BJ (cell line): ENCODE measurements around the gene MACF1. TPM values are rescaled to one million over a fixed set of nuclear protein-coding genes. Genes with fewer than 3 reads are reported as not detected.

Source experiments
- CTCF ChIA-PET: fragments of 350-600 bp; formaldehyde crosslinking; extraction: SDS; loops from one replicate; lab custom pipeline; 2021; ENCODE audit warnings: antibody characterized with exemption, inconsistent platforms; lab: Yijun Ruan, JAX
- POLR2A ChIA-PET: fragments of 300-600 bp; sonication (Branson Sonifier 250); formaldehyde crosslinking; extraction: SDS; loops from one replicate; lab custom pipeline; 2021; ENCODE audit warnings: antibody characterized with exemption; lab: Charles Lee
- DNase-seq: peaks from one replicate; pipeline ENCODE4 v3.0.0-alpha.2; 2011; ENCODE audit warnings: low read depth
- H3K27me3 ChIP-seq: 2 replicates; pipeline ENCODE4 v1.6.0; 2011; ENCODE audit warnings: low read length; ENCODE audit not compliant: control insufficient read depth, insufficient read depth
- H3K36me3 ChIP-seq: 2 replicates; pipeline ENCODE4 v1.5.1; 2011; ENCODE audit warnings: low read length; ENCODE audit not compliant: control insufficient read depth, insufficient read depth
- H3K4me3 ChIP-seq: 2 replicates; pipeline ENCODE4 v1.5.1; 2011; ENCODE audit warnings: low read depth, mild to moderate bottlenecking, control low read depth, low read length
- polyA plus RNA-seq: library from polyadenylated mRNA; depleted of rRNA; stranded (reverse); fragments of >200 nt; gene quantifications from 2 replicates; pipeline ENCODE4 v1.2.3, GENCODE V29; 2011
- TF ChIP-seq, protein P1 (sequence below): IDR thresholded peaks from 2 replicates; pipeline ENCODE4 v1.5.1; 2011; ENCODE audit warnings: low read depth, mild to moderate bottlenecking, control low read depth, inconsistent platforms, low read length, moderate library complexity; ENCODE audit not compliant: insufficient read depth

The MACF1 gene
- polyA plus RNA-seq, 1 experiment, result 57.3 TPM

DNA sequence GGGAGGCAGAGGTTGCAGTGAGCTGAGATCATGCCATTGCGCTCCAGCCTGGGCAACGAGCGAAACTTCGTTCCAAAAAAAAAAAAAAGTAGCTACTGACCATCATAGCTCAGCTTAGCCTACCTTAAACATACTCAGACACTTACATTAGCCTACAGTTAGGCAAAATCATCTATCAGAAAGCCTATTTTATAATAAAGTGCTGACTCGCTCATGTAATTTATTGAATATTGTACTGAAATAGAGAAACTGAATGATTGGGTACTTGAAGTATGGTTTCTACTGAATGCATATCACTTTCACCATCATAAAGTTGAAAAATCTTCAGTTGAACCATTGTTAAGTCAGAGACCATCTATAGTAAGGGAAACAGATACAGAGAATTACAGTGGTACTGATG is 193.0 kb downstream of the MACF1 start:
- DNase-seq, result no peak
- ChIA-PET CTCF (no interaction called here), POLR2A (interaction anchor here (1.5 kb wide), 1 partner anchor 13 kb away, joined by 5 read pairs; no protein-coding TSS in a partner anchor)
- TF ChIP-seq, protein P1, sequence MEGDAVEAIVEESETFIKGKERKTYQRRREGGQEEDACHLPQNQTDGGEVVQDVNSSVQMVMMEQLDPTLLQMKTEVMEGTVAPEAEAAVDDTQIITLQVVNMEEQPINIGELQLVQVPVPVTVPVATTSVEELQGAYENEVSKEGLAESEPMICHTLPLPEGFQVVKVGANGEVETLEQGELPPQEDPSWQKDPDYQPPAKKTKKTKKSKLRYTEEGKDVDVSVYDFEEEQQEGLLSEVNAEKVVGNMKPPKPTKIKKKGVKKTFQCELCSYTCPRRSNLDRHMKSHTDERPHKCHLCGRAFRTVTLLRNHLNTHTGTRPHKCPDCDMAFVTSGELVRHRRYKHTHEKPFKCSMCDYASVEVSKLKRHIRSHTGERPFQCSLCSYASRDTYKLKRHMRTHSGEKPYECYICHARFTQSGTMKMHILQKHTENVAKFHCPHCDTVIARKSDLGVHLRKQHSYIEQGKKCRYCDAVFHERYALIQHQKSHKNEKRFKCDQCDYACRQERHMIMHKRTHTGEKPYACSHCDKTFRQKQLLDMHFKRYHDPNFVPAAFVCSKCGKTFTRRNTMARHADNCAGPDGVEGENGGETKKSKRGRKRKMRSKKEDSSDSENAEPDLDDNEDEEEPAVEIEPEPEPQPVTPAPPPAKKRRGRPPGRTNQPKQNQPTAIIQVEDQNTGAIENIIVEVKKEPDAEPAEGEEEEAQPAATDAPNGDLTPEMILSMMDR, result no peak
- Histone ChIP-seq H3K27me3 (no peaks in the 10 kb centered on the region), H3K4me3 (no peak overlapping the region), H3K36me3 (no peaks in the 10 kb centered on the region; the same call in 1 of the 2 replicates)

DNA sequence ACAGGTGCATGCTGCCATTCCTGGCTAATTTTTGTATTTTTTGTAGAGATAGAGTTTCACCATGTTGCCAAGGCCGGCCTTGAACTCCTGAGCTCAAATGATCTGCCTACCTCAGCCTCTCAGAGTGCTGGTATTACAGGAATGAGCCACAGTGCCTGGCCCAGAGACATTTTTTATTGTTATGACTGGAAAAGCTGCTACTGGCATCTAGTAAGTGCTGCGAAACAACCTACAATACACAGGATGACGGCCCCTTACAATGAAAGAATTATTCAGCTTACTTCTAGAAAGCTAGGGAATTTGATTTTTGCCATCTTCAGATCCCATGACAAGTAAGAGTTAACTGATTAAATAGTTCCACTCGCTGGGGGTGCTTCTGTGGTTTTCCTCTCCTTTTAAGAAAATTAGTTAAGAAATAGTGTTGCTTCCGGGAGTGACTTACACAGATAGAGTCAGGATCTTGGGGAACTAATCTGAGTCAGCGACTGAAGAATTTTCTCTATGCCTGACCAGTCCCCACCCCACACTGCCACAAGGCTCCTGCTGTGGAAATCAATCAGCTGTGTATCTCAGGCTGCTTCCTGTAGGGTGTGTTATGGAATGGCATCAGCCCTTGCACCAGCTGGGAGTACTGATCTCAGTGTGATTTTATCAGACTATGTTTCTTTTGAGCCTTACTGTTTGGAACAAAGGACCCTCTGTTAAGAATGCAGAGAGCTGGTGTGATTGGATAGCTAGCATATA is 194.0 kb downstream of the MACF1 start:
- H3K36me3 ChIP-seq, result no peaks in the 10 kb centered on the region; the same call in 1 of the 2 replicates
- H3K27me3 ChIP-seq, result no peaks in the 10 kb centered on the region
- H3K4me3 ChIP-seq, result no peak overlapping the region
- ChIA-PET CTCF (interaction anchor here (0.6 to 4.1 kb wide), 4 partner anchors 9 to 108 kb away, joined by 3 to 21 read pairs (median 5); no protein-coding TSS in a partner anchor), POLR2A (interaction anchor here (0.6 to 1.5 kb wide), 2 partner anchors 13 to 308 kb away, joined by 4 to 5 read pairs; no protein-coding TSS in a partner anchor)
- peak; percentile 93 for DNase-seq
- TF ChIP-seq, protein P1, result 0 out of 2 replicates have a peak, but pooled peaks have one; percentile 9

DNA sequence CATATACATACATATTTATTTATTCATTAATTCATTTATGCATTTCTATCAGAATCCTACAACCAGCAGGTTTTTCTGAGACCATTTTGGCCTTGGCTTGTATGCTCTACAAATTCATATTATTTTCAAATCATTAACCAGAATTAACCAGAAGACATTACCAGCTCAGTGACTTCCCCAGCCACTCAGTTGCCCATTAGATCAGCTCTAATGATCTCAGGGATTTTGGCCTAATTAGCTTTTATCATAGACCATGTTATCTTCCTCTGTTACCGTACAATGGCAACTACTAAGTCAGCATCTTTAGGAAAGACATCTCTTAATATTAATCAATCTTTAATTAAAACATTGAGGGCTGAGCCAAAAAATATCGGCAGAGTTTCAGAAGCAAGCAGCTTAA is 196.6 kb downstream of the MACF1 start:
- TF ChIP-seq, protein P1, result no peak
- ChIA-PET CTCF (interaction anchor here (0.6 to 4.1 kb wide), 3 partner anchors 9 to 14 kb away, joined by 3 to 21 read pairs (median 12); no protein-coding TSS in a partner anchor), POLR2A (no interaction called here)
- no peaks in the 10 kb centered on the region for H3K27me3 ChIP-seq
- no peak for DNase-seq
- no peaks in the 10 kb centered on the region for H3K36me3 ChIP-seq
- no peak overlapping the region for H3K4me3 ChIP-seq

DNA sequence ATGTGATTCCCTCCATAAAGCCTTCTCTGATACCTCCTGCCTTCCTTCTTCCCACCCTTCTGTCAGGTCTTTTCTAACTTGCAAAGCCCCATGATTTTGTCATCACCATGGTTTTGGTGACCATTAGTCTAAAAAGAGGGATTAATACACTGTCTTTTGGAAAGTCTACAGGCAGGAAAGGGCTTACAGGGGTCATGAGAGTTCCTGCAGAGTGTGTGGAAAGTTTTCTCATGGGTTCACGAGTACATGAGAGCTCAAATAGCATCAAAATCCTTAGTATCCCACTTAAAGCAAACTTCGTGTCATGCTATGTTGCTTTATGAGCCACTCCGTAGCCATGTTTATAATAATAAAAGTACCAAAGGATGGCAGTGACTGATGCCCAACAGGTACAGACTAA is 200.4 kb downstream of the MACF1 start:
- Histone ChIP-seq H3K27me3 (no peaks in the 10 kb centered on the region), H3K36me3 (no peaks in the 10 kb centered on the region), H3K4me3 (no peak overlapping the region)
- ChIA-PET POLR2A (no interaction called here), CTCF (no interaction called here)
- TF ChIP-seq, protein P1, result no peak
- DNase-seq, result no peak

DNA sequence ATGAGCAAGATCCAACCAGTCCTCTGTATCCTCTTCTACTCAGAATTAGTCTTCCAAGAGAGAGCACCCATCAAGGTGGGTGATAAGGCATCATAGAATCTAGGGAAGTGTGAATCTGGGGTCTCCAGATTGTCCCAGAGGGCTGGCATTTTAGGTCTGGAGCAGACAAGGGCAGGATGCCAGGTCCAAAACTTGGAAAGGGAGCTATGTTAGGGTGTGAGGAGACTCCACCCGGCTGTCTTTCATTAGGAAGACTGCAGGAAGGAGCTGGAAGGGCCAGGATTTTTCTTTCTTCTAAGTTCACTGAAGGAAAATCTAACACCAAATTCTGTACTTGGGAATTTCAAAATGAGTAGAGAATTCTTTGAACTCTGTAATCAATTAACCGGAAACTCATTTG is 200.9 kb downstream of the MACF1 start:
- Histone ChIP-seq H3K36me3 (no peaks in the 10 kb centered on the region), H3K4me3 (no peak overlapping the region), H3K27me3 (no peaks in the 10 kb centered on the region)
- TF ChIP-seq, protein P1, result no peak
- no peak for DNase-seq
- CTCF ChIA-PET, result no interaction called here
- POLR2A ChIA-PET, result interaction anchor here (0.7 kb wide), 1 partner anchor 95 kb away, joined by 4 read pairs; no protein-coding TSS in a partner anchor
